Activated T-helper 2 cell treated with anti-CD3 and anti-CD28 coated beads, Interferon-gamma antibody, Interleukin-2, Interleukin-4, amounts not matched to agents 10 μg/mL and 5 μg/mL and 100 μg/mL, durations not matched to agents 14 hours and 24 hours and 36 hours (primary cell): ENCODE data around the gene UBTD2. TPM values are rescaled to one million over a fixed set of nuclear protein-coding genes. Genes with fewer than 3 reads are reported as not detected.

ENCODE experiments used
- DNase-seq: peaks from one replicate; pipeline ENCODE4 v3.0.0; 2021; ENCODE audit warnings: low spot score
- H3K27ac Mint-ChIP-seq: one replicate; pipeline ENCODE4 v1.8.0; 2021; ENCODE audit warnings: mixed read lengths
- H3K27me3 Mint-ChIP-seq: one replicate; pipeline ENCODE4 v1.8.0; 2021; ENCODE audit warnings: low read depth, mixed read lengths
- H3K36me3 Mint-ChIP-seq: one replicate; pipeline ENCODE4 v1.8.0; 2021; ENCODE audit warnings: low read depth, mixed read lengths
- H3K4me1 Mint-ChIP-seq: one replicate; pipeline ENCODE4 v1.8.0; 2021; ENCODE audit warnings: low read depth, mixed read lengths
- H3K4me3 Mint-ChIP-seq: one replicate; pipeline ENCODE4 v1.8.0; 2021; ENCODE audit warnings: low read depth, mild to moderate bottlenecking, moderate library complexity, mixed read lengths
- H3K9me3 Mint-ChIP-seq: one replicate; pipeline ENCODE4 v1.8.0; 2021; ENCODE audit warnings: mixed read lengths
- intact Hi-C: fragments of 100-400 bp; cut with micrococcal nuclease; formaldehyde crosslinking; loops from one replicate; pipeline ENCODE4 v1.15.1; 2023
- total RNA-seq: library from RNA; stranded (reverse); gene quantifications from 2 replicates; pipeline ENCODE4 v1.2.3, GENCODE V29; 2022

UBTD2 gene
- total RNA-seq, 1 donor from 2014 or later, result 6.6 TPM

DNA sequence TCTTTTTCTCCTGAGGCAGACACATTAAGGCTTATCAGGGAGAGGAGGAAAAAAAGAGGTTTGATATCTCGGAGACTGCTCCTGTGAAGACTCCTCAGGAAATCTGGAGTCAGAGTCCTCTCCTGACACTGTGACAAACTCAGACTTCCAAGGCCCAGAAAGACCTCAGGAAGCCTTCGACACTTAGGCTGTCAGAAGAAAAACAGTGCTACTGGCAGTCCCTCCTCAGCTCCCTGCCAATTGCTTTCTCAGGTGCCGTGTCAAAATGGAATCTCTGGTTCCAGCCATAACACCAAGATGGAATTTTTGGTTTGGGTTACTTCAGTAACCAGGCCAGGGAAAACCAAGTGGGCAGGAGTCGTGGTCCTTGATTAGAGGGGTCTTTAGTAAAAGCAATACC lies 99.7 kb downstream of the UBTD2 start:
- H3K4me1 Mint-ChIP-seq, result peaks cover 48% of the 10 kb centered on the region
- intact Hi-C loops, result loop anchor here (10.0 kb wide), 1 partner anchor 279 kb away; no protein-coding TSS in a partner anchor
- H3K4me3 Mint-ChIP-seq, result peak overlapping the region; percentile 93
- H3K27me3 Mint-ChIP-seq, result no peaks in the 10 kb centered on the region
- H3K36me3 Mint-ChIP-seq, result peaks cover 49% of the 10 kb centered on the region
- peak overlapping the region; percentile 87 for H3K27ac Mint-ChIP-seq
- no peaks in the 10 kb centered on the region for H3K9me3 Mint-ChIP-seq
- no peak for DNase-seq

DNA sequence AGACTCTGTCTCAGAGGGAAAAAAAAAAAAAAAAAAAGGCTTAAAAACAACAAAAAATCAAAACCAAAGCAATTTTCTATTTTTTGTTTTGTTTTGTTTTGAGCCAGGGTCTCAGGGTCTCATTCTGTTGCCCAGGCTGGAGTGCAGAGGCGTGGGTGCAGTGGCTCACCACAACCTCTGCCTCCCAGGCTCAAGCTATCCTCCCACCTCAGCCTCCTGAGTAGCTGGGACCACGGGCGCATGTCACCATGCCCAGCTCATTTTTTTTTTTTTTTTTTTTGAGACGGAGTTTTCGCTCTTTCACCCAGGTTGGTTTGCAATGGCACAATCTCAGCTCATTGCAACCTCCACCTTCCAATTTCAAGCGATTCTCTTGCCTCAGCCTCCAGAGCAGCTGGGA lies 101.3 kb downstream of the UBTD2 start:
- intact Hi-C loops, result loop anchor here (10.0 kb wide), 1 partner anchor 277 kb away; no protein-coding TSS in a partner anchor
- Mint-ChIP-seq H3K27me3 (no peaks in the 10 kb centered on the region), H3K36me3 (peaks cover 60% of the 10 kb centered on the region), H3K27ac (no peak overlapping the region), H3K4me3 (no peak overlapping the region), H3K9me3 (no peaks in the 10 kb centered on the region), H3K4me1 (peaks cover 60% of the 10 kb centered on the region)
- no peak for DNase-seq

DNA sequence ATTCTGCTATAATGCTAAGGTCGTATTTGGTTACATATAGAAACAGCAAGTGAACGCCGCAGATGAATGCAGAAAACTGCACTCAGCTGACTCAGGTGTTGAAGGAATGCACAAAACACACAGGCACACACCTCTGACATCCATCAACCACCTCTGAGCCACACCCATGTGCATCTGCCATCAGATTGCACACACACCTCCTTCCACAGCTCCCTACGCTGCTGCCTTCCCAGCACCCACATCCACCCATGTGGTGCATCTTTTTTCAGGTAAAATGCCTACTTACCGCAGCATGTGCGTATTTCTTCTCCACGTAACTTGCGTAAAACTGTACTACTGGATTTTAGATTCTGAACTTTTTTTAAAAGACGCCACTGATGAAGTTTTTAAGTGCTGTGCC lies 102.6 kb downstream of the UBTD2 start:
- peaks cover 73% of the 10 kb centered on the region for H3K4me1 Mint-ChIP-seq
- DNase-seq, result no peak
- no peaks in the 10 kb centered on the region for H3K9me3 Mint-ChIP-seq
- H3K27me3 Mint-ChIP-seq, result no peaks in the 10 kb centered on the region
- intact Hi-C loops, result loop anchor here (10.0 kb wide), 1 partner anchor 276 kb away; no protein-coding TSS in a partner anchor
- H3K4me3 Mint-ChIP-seq, result peak overlapping the region; percentile 57
- peak overlapping the region; percentile 75 for H3K27ac Mint-ChIP-seq
- peaks cover 62% of the 10 kb centered on the region for H3K36me3 Mint-ChIP-seq

DNA sequence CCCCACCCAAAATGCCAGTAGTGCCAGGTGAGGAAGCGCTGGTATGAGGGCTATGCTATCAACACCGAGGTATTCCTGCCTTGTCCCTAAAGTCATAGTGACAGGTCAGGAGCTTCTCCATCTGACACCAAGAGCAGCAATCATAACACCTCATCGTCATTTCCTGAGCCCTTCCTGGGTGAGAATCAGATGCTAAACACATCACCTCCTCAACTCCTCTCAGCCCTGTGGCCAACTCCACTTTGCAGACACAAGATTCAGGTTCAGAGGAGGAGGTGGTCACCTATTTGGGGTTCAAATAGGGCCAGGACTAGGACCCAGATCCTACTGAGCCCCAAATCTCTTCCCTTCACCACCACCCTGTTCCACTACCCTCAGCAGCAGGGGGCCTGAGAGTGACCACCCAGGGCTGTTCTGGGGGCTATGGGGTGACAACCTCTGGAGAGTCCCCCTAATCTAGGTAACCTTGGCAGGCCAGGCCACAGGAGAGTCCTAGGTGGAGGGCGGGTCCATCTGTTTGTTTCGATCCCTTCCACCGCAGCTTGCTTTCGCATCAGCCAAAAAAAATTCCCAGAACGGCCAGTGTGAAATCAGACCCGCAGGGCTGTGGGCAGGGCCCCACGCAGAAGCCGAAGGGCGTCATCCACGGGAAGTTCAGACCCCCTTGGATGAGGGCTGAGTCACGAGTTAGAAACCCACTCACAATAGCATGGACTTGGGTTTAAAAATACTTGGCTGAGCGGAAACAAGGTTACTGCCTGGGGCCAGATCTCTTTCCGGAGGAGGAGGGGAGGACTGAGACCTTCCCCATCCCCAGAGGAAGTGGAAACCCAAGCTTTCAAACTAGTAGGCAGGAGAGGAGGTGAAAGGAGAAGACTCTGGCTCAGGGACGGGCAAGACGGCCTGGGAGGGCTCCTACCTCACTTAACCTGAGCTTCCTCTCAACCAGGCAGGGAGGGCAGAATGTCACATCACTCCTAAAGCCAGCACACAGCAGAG lies 104.3 kb downstream of the UBTD2 start:
- H3K36me3 Mint-ChIP-seq, result peaks cover 53% of the 10 kb centered on the region
- peak; percentile 44 for DNase-seq
- peak overlapping the region; percentile 92 for H3K27ac Mint-ChIP-seq
- no peaks in the 10 kb centered on the region for H3K27me3 Mint-ChIP-seq
- peak overlapping the region; percentile 76 for H3K4me3 Mint-ChIP-seq
- no peaks in the 10 kb centered on the region for H3K9me3 Mint-ChIP-seq
- peaks cover 73% of the 10 kb centered on the region for H3K4me1 Mint-ChIP-seq
- intact Hi-C loops, result loop anchor here (1.0 to 5.0 kb wide), 5 partner anchors 8 to 1912 kb away; partner anchors contain the start of gene NPM1

DNA sequence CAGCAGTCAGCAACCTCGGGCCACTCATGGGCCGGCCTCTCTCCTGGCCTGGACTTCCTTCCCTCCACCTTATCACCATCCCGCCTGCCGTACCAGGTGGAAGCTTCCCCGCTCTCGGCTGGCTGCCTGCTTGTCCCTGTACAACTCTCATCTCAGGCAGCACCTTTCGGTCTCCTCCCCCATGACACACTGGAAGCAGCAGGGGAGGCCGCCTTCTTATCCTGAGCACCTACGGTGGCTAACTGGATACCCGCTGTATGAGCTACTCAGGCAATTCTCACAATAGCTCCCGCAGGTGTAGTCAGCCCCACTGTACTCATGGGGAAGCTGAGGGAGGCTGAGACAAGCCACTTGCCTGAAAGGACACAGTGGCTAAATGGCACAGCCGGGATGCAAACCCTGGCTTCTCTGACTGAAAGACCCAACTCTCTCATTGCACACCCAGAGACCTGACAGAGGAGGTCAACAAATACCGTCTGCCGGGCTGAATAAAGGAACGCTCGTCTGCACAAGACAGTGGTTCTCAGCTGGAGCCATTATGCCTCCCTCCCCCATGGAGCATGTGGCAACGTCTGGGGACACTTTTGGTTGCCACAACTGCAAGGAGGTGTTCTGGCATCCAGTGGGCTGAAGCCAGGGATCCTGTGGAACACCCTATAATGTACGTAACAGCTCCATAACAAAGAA lies 105.1 kb downstream of the UBTD2 start:
- Mint-ChIP-seq H3K9me3 (no peaks in the 10 kb centered on the region), H3K27me3 (no peaks in the 10 kb centered on the region), H3K4me3 (peak overlapping the region; percentile 76), H3K36me3 (peaks cover 58% of the 10 kb centered on the region), H3K4me1 (peaks cover 74% of the 10 kb centered on the region), H3K27ac (peak overlapping the region; percentile 92)
- intact Hi-C loops, result loop anchor here (5.0 kb wide), 3 partner anchors 589 to 1911 kb away; partner anchors contain the start of gene NPM1
- no peak for DNase-seq

DNA sequence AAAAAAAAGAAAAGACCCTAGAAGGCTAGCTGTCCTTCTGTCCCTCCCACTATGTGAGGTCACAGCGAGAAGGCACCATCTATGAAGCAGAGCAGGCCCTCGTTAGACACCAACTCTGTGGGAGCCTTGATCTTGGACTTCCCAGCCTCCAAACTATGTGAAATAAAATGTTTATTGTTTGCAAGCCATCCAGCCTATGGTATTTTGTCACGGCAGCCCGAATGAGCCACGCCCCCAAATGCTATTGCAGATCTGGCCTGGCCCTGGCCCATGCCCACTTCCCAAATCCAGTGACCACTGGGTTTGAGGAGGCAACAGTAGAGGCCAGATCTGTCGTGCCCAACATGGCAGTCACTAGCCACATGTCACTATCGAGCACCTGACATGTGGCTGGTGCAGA lies 106.4 kb downstream of the UBTD2 start:
- H3K36me3 Mint-ChIP-seq, result peaks cover 50% of the 10 kb centered on the region

DNA sequence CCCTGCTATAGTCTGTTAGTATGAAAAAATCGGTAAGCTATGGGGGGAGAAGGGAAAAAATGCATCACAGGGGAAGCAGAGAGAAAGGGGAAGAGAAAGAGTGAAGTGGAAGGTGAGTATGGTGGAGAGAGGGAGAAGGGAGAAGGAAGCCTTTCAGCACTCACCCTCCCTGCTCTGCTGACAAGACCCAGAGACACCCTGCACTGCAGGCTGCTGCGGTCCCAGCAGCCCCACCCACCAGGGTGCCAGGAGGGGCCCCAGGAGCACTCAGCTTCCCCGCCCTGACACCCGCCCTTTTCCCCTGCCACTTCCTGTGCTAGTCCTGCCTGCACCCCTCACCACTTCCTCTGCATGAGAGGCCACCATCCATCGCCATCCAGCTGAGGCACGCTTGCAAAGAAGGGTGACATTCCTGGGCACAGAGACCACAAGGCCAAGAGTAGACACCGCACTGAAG lies 108.3 kb downstream of the UBTD2 start:
- H3K4me1 Mint-ChIP-seq, result peaks cover 79% of the 10 kb centered on the region
- peak overlapping the region; percentile 84 for H3K4me3 Mint-ChIP-seq
- H3K27me3 Mint-ChIP-seq, result no peaks in the 10 kb centered on the region
- no peaks in the 10 kb centered on the region for H3K9me3 Mint-ChIP-seq
- intact Hi-C loops, result loop anchor here (1.0 to 5.0 kb wide), 4 partner anchors 60 to 1908 kb away; partner anchors contain the start of gene NPM1
- peak overlapping the region; percentile 79 for H3K27ac Mint-ChIP-seq
- peak; percentile 80 for DNase-seq
- H3K36me3 Mint-ChIP-seq, result peaks cover 59% of the 10 kb centered on the region

More for the DNA sequence above, 106.4 kb downstream of the UBTD2 start:
- no peak for DNase-seq
- Mint-ChIP-seq H3K27me3 (no peaks in the 10 kb centered on the region), H3K4me1 (peaks cover 77% of the 10 kb centered on the region), H3K27ac (peak overlapping the region; percentile 79), H3K4me3 (peak overlapping the region; percentile 37), H3K9me3 (no peaks in the 10 kb centered on the region)
- intact Hi-C loops, result loop anchor here (5.0 kb wide), 3 partner anchors 590 to 1910 kb away; partner anchors contain the start of gene NPM1

DNA sequence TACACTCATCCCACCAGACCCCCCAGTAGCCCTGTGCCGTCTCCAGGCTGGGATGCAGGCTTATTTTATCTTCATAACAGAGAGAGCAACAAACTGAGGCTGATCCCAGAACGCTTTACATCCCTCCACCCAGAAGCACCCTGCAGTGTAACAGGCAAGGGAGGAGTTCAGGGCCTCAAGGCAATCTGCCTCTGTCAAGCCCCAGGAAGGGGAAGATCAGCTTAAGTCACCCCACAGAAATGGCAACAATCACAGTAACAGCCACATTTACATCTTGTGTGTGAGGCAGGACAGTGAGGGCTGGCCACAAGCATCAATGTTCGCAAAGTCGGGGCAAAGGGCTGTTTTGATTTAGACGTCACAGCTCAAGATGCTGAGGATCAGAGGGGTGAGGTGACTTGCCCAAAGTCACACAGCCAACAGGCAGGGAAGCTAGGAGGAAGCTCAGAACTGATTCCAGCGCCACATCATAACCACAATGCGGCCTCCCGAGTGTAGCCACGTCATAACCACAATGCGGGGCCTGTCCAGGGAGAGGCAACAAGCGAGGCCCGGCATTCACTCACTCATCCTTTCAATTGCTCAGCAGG lies 109.9 kb downstream of the UBTD2 start:
- Mint-ChIP-seq H3K9me3 (no peaks in the 10 kb centered on the region), H3K36me3 (peaks cover 68% of the 10 kb centered on the region), H3K27ac (peak overlapping the region; percentile 79), H3K4me1 (peaks cover 82% of the 10 kb centered on the region), H3K4me3 (peak overlapping the region; percentile 84), H3K27me3 (no peaks in the 10 kb centered on the region)
- intact Hi-C loops, result loop anchor here (1.0 to 5.0 kb wide), 4 partner anchors 15 to 884 kb away; partner anchors contain the start of genes CREBRF and STK10
- peak; percentile 70 for DNase-seq

DNA sequence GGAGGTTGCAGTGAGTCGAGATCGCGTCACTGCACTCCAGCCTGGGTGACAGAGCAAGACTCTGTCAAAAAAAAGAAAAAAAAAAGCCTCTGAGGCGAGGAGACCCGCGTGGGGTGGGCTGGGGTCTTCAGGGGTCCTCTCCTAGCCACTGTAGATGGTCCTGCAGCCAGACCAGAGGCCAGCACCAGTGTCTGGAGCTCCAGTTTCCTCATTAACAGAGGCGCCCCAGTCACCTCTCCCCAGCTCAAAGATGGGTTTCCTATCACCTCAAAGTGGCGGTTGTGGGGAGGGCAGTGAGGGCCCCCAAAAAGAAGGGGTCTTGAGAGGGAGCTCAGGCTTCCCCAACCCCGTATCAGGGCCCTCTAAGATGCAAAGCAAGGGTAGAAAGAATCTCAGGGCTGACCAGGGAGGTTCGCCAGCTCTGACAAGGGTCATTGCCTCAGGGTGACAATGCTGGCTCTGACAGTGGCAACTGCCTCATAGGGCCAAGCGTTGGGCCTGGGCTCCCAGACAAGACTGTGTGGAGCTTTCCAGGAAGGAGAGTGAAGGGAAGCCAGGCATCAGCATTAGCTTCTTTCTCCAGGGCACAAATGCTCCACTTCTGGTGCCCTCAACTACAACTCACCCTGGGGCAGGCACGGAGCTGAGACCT lies 110.5 kb downstream of the UBTD2 start:
- peaks cover 66% of the 10 kb centered on the region for H3K36me3 Mint-ChIP-seq
- H3K4me3 Mint-ChIP-seq, result peak overlapping the region; percentile 84
- peak overlapping the region; percentile 79 for H3K27ac Mint-ChIP-seq
- peaks cover 77% of the 10 kb centered on the region for H3K4me1 Mint-ChIP-seq
- no peak for DNase-seq
- no peaks in the 10 kb centered on the region for H3K9me3 Mint-ChIP-seq
- intact Hi-C loops, result loop anchor here (5.0 kb wide), 1 partner anchor 884 kb away; the partner anchor contains the start of gene CREBRF
- H3K27me3 Mint-ChIP-seq, result no peaks in the 10 kb centered on the region

DNA sequence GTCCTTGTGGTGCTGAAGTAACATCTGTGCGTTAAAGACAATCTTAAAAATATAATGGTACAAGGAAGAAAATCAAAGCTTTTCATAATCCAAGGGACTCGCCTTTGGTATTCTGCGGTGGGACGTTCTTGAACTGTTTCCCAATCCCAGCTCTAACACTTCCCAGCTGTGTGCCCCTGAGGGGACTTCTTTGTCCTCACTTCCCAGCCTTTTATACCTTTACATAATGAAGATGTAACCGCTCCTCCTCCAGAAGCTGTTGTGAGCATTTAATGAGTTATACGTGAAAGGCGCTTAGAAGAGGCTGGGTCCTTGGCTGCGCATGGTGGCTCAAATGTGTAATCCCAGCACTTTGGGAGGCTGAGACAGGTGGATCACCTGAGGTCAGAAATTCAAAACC lies 112.4 kb downstream of the UBTD2 start:
- no peaks in the 10 kb centered on the region for H3K27me3 Mint-ChIP-seq
- DNase-seq, result no peak
- H3K9me3 Mint-ChIP-seq, result no peaks in the 10 kb centered on the region
- peaks cover 68% of the 10 kb centered on the region for H3K4me1 Mint-ChIP-seq
- no peak overlapping the region for H3K27ac Mint-ChIP-seq
- intact Hi-C loops, result loop anchor here (5.0 kb wide), 1 partner anchor 886 kb away; the partner anchor contains the start of gene CREBRF
- no peak overlapping the region for H3K4me3 Mint-ChIP-seq
- H3K36me3 Mint-ChIP-seq, result peaks cover 64% of the 10 kb centered on the region

DNA sequence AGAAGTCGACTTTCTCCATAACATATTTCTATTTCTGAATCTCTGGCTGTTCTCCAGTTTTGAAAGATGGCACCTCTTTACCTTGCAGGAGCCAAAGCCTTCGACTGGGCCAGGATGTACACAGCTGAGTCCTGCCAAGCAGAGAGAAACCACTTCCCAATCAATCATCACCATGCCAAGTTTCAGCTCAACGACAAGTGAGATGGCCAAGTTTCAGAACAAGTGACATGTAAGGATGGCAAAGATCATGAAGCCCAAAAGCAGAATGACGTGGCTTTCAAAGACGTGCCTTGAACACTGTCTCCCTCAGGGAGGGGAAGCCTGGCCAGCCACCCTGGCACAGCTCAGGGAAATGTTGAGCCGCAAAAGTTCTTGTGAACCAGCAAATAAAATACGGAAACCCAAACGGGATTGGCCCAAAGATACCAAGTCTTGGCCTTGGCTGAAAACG lies 113.3 kb downstream of the UBTD2 start:
- intact Hi-C loops, result loop anchor here (5.0 kb wide), 1 partner anchor 887 kb away; the partner anchor contains the start of gene CREBRF
- peak overlapping the region; percentile 83 for H3K27ac Mint-ChIP-seq
- no peaks in the 10 kb centered on the region for H3K27me3 Mint-ChIP-seq
- no peak for DNase-seq
- peaks cover 61% of the 10 kb centered on the region for H3K4me1 Mint-ChIP-seq
- H3K36me3 Mint-ChIP-seq, result peaks cover 62% of the 10 kb centered on the region
- no peak overlapping the region for H3K4me3 Mint-ChIP-seq
- no peaks in the 10 kb centered on the region for H3K9me3 Mint-ChIP-seq
